Measurements from ENCODE around the gene AGAP1.

Gene AGAP1

GRCh38 chr2:235695602-235695895 is 201.7 kb downstream of the AGAP1 start:
- no peak for TF ChIP-seq CTCF (conservative IDR thresholded peaks at IDR 0.05)
- no peak overlapping the region for H3K27ac ChIP-seq

- no peak overlapping the region for H3K27ac ChIP-seq
- TF ChIP-seq CTCF (conservative IDR thresholded peaks at IDR 0.05), result no peak
Observed at GRCh38 chr2:235697041-235697440, 203.2 kb downstream of the AGAP1 start.

- no peak overlapping the region for H3K27ac ChIP-seq
- TF ChIP-seq CTCF (conservative IDR thresholded peaks at IDR 0.05), result no peak
Observed at GRCh38 chr2:235698028-235698427, 204.2 kb downstream of the AGAP1 start.

DNA sequence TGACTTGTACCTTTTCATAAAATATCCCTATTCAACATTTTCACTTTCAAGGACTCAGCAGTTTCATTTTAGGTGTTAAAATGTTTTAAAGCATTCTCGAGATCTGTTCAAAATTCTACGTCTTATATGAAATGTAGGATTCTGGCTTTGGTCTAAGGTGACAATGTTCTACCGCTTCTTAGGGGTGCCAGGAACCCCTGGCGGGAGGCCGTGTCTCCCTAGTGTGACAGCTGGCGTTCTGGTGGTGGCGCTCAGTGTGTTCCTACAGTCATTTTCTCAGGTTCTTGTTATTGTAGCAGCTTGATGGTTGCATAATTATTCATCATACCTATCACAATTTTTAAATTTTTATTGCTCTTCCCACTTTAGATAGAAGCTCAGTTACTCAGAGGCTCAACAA is 204.6 kb downstream of the AGAP1 start:
- H3K27ac ChIP-seq, result no peak overlapping the region
- no peak for TF ChIP-seq CTCF (conservative IDR thresholded peaks at IDR 0.05)

DNA sequence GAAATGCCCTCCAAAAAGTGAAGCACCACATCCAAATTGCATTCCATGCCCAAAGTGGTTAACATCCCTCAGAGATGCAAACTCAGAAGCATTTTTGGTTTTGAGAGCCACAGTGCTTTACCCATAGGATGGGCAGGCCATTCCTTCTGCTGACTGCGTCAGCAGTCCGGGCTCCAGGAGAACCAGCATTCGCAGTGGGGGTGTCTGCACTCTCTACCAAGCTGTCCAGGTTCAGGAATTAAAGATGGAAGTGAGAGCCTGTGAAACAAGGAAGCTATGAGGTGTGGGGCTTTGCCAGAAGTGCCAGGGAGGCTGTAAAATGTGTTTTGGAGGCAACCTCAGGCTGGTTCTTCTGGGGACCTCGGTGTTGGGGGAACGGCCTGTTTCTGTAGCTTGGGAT is 205.7 kb downstream of the AGAP1 start:
- no peak for TF ChIP-seq CTCF (conservative IDR thresholded peaks at IDR 0.05)
- H3K27ac ChIP-seq, result no peak overlapping the region

DNA sequence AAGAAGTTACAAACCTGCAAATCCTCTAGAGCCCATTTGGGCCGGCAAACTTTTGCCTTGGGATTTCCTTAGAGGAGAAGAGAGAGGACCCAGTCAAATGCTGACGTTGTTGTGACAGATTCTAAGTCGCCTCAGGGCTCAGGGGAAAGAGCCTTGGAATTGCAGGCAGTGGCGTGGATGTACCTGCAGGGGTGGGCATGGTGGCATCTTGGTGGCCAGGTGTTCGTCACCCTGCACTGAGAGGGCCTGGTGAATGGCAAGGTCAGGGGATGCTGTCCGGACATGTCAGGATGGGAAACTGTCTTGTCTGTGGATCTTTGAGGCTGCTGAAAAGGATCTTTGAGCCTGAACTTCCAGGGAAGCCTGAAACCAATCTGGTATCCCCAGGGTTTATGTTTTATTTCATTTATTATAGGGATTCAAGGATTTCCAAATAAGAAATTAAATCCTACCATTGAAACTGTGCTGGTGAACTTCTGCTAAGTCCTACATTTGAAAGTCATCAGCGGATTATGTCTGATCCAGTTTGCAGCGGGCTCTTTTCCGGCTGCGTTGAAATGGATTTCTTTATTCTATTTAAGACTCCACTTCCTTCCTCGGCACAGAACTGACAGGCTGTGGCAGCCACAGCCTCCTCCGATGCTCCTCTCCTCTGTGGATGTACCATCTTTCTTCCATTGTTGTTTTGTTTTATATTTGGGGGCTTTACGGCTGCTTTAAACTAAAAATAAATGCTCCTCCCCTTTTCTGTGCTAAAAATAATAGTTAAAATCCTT is 207.6 kb downstream of the AGAP1 start:
- TF ChIP-seq CTCF (conservative IDR thresholded peaks at IDR 0.05), result no peak
- no peak overlapping the region for H3K27ac ChIP-seq

DNA sequence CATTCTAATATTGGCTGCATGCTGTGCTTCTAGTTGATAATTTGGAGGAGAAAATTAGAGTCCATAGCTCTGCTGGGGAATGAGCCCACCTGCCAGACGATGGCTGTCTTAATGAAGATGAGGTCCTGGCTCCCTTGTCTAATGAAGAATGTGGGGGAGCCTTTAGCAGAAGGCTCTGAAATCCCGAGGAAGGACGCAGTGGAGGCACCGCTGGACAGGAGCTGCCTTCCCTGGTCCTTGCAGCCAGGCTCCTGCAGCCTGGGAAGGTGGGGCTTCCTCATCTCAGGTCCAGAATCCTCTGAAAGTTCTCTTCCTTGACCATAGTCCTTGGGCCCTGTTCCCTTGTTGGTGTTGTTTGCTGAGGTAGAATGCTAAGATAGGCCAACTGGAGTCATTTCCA is 208.3 kb downstream of the AGAP1 start:
- TF ChIP-seq CTCF (conservative IDR thresholded peaks at IDR 0.05), result no peak
- no peak overlapping the region for H3K27ac ChIP-seq

All from VCaP (cell line).